GM18520 (cell line): ENCODE data around the gene ANKS1A.
"Not testable (repeated sequence)": the region's sequence is repeated elsewhere in the genome, so short reads cannot be mapped to it uniquely, and the experiment has no call there.

Source experiments
- ATAC-seq: cut with Tn5 transposase; IDR thresholded peaks from one replicate; pipeline ENCODE4 v1.9.1; 2021; ENCODE audit not compliant: unreplicated experiment

The ANKS1A gene

DNA sequence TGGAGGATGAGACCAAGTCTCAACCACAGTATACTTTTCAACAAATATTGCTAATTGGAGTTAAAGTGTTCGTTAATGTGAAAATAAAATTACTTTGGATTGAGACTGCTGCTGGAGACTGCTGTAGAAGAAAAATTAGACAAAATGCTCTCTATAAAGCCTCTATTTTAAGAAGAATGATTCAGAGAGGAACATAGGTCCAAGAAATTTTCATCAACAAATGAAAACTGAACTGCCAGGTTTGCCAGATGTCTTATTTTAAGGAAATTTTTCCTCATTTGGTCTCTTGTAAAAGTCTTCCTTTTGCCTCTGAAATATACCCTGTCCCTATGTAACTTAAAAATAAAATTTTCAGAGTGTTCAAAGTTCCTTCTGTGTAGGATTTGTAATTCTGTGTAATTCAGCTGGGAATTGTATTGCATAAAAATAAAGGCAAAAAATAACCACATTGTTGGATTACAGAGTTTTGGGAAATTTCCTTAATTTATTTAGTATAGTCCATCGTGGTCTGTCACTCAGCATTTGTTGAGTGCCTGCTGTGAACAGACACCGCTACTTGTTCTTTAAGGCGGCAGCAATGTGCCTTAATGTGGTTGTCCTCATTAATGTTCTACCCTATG lies 27.4 kb downstream of the ANKS1A start:
- ATAC-seq: no peak

GRCh38 chr6:34917626-34918285 lies 28.7 kb downstream of the ANKS1A start:
- no peak for ATAC-seq

GRCh38 chr6:34919651-34920050 lies 30.6 kb downstream of the ANKS1A start:
- ATAC-seq: no peak

DNA sequence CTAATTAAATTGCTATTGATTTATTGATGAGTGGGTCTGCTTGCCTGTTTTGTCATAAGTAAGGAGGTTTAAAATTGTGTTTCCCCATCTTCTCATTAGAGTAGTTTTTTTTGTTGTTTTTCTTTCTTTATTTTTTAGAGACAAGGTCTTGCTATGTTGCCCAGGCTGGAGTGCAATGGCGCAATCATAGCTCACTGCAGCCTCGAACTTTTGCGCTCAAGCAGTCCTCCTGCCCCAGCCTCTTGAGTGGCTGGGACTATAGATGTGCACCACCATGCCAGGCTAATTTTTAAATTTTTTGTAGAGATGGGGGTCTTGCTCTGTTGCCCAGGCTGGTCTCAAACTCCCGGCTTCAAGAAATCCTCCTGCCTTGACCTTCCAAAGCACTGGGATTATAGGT lies 31.0 kb downstream of the ANKS1A start:
- ATAC-seq: no peak

GRCh38 chr6:34922177-34922663 lies 33.2 kb downstream of the ANKS1A start:
- ATAC-seq: no peak

- ATAC-seq: no peak
Measured at GRCh38 chr6:34924831-34925625, 36.0 kb downstream of the ANKS1A start.

- ATAC-seq: no peak
Measured at GRCh38 chr6:34926655-34927054, 37.6 kb downstream of the ANKS1A start.

- no peak for ATAC-seq
Measured at GRCh38 chr6:34928220-34928619, 39.2 kb downstream of the ANKS1A start.

- no peak for ATAC-seq
Measured at GRCh38 chr6:34928695-34929094, 39.6 kb downstream of the ANKS1A start.

DNA sequence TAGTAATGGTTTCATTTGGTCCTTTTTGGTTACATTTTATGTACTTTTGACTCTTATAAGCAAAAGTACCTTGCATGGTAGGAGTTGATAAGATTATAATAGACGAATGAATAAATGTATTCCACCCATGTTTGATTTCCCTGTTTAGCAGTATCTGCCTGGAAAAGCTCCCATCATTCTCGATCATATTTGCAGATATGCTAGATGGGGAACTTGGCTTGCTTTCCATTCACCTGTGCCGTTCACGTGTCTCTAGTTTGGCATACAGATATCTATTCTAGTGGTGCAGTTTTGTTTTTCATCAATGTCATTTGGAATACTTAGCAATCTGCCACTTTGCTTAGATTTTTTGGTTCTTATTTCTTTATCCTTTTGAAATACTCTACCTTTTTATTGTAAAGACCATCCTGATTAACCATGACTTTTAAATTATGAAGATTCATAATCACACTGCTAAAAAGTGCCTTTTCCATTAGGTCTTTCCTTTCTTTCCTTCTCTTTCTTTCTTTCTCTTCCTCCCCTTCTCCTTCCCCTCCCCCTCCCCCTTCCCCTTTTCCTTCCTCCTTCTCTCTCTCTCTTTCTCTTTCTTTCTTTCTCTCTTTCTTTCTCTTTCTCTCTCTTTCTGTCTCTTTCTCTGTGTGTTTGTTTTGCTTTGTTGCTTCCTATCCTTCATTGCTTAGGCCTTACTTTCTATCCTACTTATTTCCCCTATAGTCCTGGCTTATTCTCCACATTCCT lies 40.4 kb downstream of the ANKS1A start:
- no peak for ATAC-seq

DNA sequence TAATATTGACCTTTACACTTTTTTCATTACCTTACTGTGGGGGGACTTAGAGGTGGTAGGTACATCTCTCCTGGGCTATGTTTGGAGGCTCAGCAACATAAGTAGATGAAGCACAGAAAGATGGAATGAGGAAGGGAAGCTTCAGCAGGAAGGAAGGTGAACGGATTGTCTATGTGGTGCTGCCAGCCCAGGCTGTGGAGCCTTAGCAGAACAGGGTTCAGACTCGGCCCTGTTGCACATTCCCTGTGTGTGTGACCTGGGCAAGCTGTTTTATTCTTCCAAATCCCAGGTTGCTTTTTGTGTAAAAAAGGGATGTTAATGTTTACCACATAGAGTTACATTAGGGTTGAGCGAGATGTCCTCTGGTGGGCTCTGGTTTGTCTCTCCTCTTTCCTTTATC lies 41.2 kb downstream of the ANKS1A start:
- no peak for ATAC-seq

GRCh38 chr6:34932202-34932601 lies 43.1 kb downstream of the ANKS1A start:
- not testable (repeated sequence) for ATAC-seq

DNA sequence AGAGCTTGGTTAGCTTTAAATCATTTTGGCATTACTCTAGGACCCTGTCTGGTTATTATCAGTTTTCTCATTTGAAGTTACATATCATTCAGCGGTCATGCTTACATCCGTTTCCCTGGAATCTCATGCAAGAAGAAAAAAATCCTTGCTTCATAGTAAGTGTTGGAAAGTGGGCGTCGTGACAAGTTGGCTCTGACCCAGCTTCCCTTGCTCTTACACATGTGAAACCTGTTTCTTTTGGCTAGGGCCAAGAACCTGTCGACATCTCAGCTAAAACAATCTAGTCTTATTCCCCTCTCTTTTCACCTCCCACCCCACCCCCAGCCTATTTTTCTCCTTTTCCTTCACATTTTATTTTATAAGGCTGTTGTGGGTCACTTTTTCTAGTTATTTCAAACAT lies 45.5 kb downstream of the ANKS1A start:
- ATAC-seq: no peak

DNA sequence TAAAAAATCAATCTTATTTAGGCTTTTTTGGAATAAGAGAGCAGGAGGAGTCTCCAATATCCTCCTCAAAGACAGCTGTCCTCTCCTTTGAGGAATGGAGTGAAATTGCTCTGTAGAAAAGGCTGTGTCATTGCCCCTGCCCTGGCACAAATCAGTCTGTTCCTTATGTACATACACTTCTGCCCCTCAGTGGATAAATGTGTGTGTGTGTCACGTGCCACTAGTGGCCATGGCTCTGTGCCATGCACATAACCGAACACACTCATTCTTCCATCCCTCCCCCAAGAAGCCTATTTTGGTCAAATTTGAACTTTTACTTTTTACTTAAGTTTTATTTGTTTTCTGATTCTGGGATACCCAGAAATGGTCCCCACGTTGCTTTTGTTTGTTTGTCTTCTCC lies 49.2 kb downstream of the ANKS1A start:
- ATAC-seq: no peak

DNA sequence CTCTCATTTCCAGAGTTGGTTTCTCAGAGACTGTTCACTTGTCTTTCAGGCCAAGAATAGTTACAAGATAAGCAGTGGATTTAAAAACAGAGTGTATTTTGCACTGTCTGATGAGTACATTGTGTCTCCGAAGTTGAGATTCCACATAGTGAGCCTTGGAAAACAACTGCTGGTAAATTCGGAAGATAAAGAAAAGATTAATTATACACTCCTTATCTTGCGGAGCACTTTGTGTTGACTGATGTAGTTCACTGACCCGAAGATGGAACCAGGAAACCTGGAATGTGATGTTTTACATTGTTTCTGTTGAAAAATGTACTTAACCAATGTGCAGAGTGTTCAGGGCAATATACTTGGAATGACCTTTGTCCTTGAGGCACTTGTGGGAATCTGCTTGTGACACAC lies 51.0 kb downstream of the ANKS1A start:
- no peak for ATAC-seq

GRCh38 chr6:34941421-34941820 lies 52.4 kb downstream of the ANKS1A start:
- no peak for ATAC-seq

DNA sequence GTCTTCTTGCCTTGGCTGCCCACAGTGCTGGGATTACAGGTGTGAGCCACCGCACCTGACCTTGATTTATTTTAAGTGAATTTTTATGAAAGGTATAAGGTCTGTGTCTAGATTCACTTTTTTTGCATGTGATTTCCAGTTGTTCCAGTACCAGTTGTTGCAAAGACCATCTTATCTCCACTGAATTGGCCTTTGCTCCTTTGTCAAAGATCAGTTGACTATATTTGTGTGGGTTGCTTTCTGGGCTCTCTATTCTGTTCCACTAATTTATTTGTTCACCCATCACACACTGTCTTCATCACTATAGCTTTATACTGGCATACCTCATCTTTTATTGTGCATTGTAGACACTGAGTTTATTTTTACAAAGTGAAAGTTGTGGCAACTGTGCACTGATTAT lies 56.3 kb downstream of the ANKS1A start:
- no peak for ATAC-seq

GRCh38 chr6:34947561-34947960 lies 58.5 kb downstream of the ANKS1A start:
- ATAC-seq: no peak

GRCh38 chr6:34949636-34950035 lies 60.6 kb downstream of the ANKS1A start:
- no peak for ATAC-seq

- no peak for ATAC-seq
Measured at GRCh38 chr6:34950849-34951248, 61.8 kb downstream of the ANKS1A start.

- no peak for ATAC-seq
Measured at GRCh38 chr6:34951731-34952130, 62.7 kb downstream of the ANKS1A start.
